GM23338 (cell line): Measurements from ENCODE around the gene LRRC52.

Experiments
- CREB1 ChIP-seq: fragments of 250-450 bp; sonication (Bioruptor Pico); IDR thresholded peaks from 2 replicates; pipeline ENCODE4 v1.5.0; 2020; ENCODE audit warnings: low read depth, mild to moderate bottlenecking, moderate library complexity
- CTCF ChIP-seq, 2 experiments: fragments of 200-600 bp in 1 of 2; sonication (generic) in 1 of 2; conservative IDR thresholded peaks; 2 replicates each; pipeline versions ENCODE4 v1.5.1 to v1.6.1; 2016 to 2017; ENCODE audit warnings: antibody characterized with exemption in 2 of 2, low read depth in 2 of 2, mild to moderate bottlenecking in 2 of 2, moderate library complexity in 1 of 2
- EZH2 ChIP-seq: fragments of 200-600 bp; sonication (generic); IDR thresholded peaks from one replicate; pipeline ENCODE4 v1.8.0; 2017; ENCODE audit warnings: antibody characterized with exemption, mild to moderate bottlenecking, low read depth; ENCODE audit not compliant: unreplicated experiment
- REST ChIP-seq: IDR thresholded peaks from one replicate; pipeline ENCODE4 v1.6.1; 2018; ENCODE audit warnings: antibody characterized with exemption; ENCODE audit not compliant: unreplicated experiment
- ZNF331 ChIP-seq: fragments of 250-450 bp; sonication (Bioruptor Pico); IDR thresholded peaks from 2 replicates; pipeline ENCODE4 v1.5.0; 2020; ENCODE audit warnings: low read depth, mild to moderate bottlenecking, moderate library complexity

- TF ChIP-seq CTCF (conservative IDR thresholded peaks at IDR 0.05; ENCODE audit: low read depth in 2 of 2) (no peak), EZH2 (no peak), ZNF331 (CRISPR knock-in tag) (no peak), REST (no peak), CREB1 (no peak)
Observed at GRCh38 chr1:165533254-165533653, 10.5 kb upstream of the LRRC52 start.
